ENCODE results near the gene MACC1. TPM values are rescaled to one million over a fixed set of nuclear protein-coding genes. Genes with fewer than 3 reads are reported as not detected.

MACC1 gene
- total RNA-seq, 1 donor = 0.18 TPM

GRCh38 chr7:20225384-20225783, 8.2 kb upstream of the MACC1 start:
- no peak for TF ChIP-seq CTCF (IDR thresholded peaks at IDR 0.05; ENCODE audit: insufficient read depth, low read length)
- no peak for DNase-seq (ENCODE audit: low read depth)
- no peak overlapping the region for H3K4me3 ChIP-seq (ENCODE audit: low read depth, low read length)

GRCh38 chr7:20224025-20224424, 6.8 kb upstream of the MACC1 start:
- H3K4me3 ChIP-seq (ENCODE audit: low read depth, low read length) = no peak overlapping the region
- DNase-seq (ENCODE audit: low read depth) = no peak
- TF ChIP-seq CTCF (IDR thresholded peaks at IDR 0.05; ENCODE audit: insufficient read depth, low read length) = no peak

- no peak overlapping the region for H3K4me3 ChIP-seq (ENCODE audit: low read depth, low read length)
- no peak for DNase-seq (ENCODE audit: low read depth)
- no peak for TF ChIP-seq CTCF (IDR thresholded peaks at IDR 0.05; ENCODE audit: insufficient read depth, low read length)
Measured at GRCh38 chr7:20223356-20223755, 6.2 kb upstream of the MACC1 start.

GRCh38 chr7:20222219-20222828, 5.1 kb upstream of the MACC1 start:
- H3K4me3 ChIP-seq (ENCODE audit: low read depth, low read length) = no peak overlapping the region
- no peak for TF ChIP-seq CTCF (IDR thresholded peaks at IDR 0.05; ENCODE audit: insufficient read depth, low read length)

GRCh38 chr7:20220921-20221547, 3.9 kb upstream of the MACC1 start:
- peak; percentile 99 for DNase-seq (ENCODE audit: low read depth)
- no peak for TF ChIP-seq CTCF (IDR thresholded peaks at IDR 0.05; ENCODE audit: insufficient read depth, low read length)
- H3K4me3 ChIP-seq (ENCODE audit: low read depth, low read length) = no peak overlapping the region

More at GRCh38 chr7:20222219-20222828, 5.1 kb upstream of the MACC1 start:
- no peak for DNase-seq (ENCODE audit: low read depth)

GRCh38 chr7:20220293-20220761, 3.1 kb upstream of the MACC1 start:
- TF ChIP-seq CTCF (IDR thresholded peaks at IDR 0.05; ENCODE audit: insufficient read depth, low read length) = no peak

More at GRCh38 chr7:20220293-20220761, 3.1 kb upstream of the MACC1 start:
- DNase-seq (ENCODE audit: low read depth) = no peak
- H3K4me3 ChIP-seq (ENCODE audit: low read depth, low read length) = no peak overlapping the region

All from fibroblast of the aortic adventitia (primary cell).